K562 (cell line): ENCODE measurements around the gene PGAP3. TPM values are rescaled to one million over a fixed set of nuclear protein-coding genes. Genes with fewer than 3 reads are reported as not detected.
A peak's percentile ranks its signal among the peaks of the same experiment; 100 is the strongest.

Experiments
- ATAC-seq: fragments of 200-7000 bp; cut with Tn5 transposase; 3 replicates; pipeline ENCODE4 v1.9.1; 2020; ENCODE audit warnings: moderate library complexity
- BruUV-seq: library from RNA; stranded (reverse); fragments of 400-500 nt; replicated peaks from 2 replicates; lab custom pipeline; 2021; lab: Mats Ljungman, UMichigan
- CTCF ChIA-PET: fragments of 300-600 bp; formaldehyde crosslinking; extraction: SDS; loops from one replicate; lab custom pipeline; 2021; ENCODE audit warnings: low intra/inter-chr PET ratio; lab: Yijun Ruan, JAX
- POLR2A ChIA-PET: fragments of 300-600, 350-650 bp; sonication (Branson Sonifier 250); formaldehyde crosslinking; extraction: SDS; loops from one replicate; lab custom pipeline; 2021; ENCODE audit warnings: antibody characterized with exemption, inconsistent platforms; lab: Yijun Ruan, JAX
- DNase-seq, 4 experiments: peaks; one replicate each; pipeline versions ENCODE4 v3.0.0 to v3.0.0-alpha.2; 2011 to 2018; ENCODE audit warnings: low spot score in 3 of 4, mixed read lengths in 3 of 4; ENCODE audit errors: extremely low read depth in 1 of 4
- FAIRE-seq: peaks from 2 replicates; lab custom pipeline; 2011; peaks lifted over from hg19 to GRCh38; lab: Jason Lieb, UNC
- H2AFZ ChIP-seq: 2 replicates; pipeline ENCODE4 v1.6.0; 2011; ENCODE audit warnings: low read depth, low read length, control low read depth, inconsistent platforms
- H3K27ac ChIP-seq: fragments of 200-600 bp; 3 replicates; pipeline ENCODE4 v1.8.0; 2011; ENCODE audit warnings: low read depth, mild to moderate bottlenecking, control low read depth, inconsistent platforms, low read length, moderate library complexity, mixed read lengths; ENCODE audit errors: extremely low read depth
- H3K27me3 ChIP-seq, 2 experiments: fragments of 300-600 bp in 1 of 2; 2 replicates in 1 of 2; 3 replicates in 1 of 2; pipeline versions ENCODE4 v1.6.0 to v1.8.0; 2011; ENCODE audit warnings: inconsistent platforms in 2 of 2, low read length in 2 of 2, mild to moderate bottlenecking in 1 of 2, mixed read lengths in 1 of 2, moderate library complexity in 1 of 2; ENCODE audit not compliant: control insufficient read depth in 2 of 2, insufficient read depth in 2 of 2
- H3K36me3 ChIP-seq: fragments of 300-600 bp; 3 replicates; pipeline ENCODE4 v1.8.0; 2011; ENCODE audit warnings: mild to moderate bottlenecking, low read length, inconsistent platforms; ENCODE audit not compliant: control insufficient read depth, insufficient read depth
- H3K4me1 ChIP-seq, 2 experiments: fragments of 200-600 bp in 1 of 2; replicated peaks in 1 of 2; 2 replicates in 1 of 2; 3 replicates in 1 of 2; pipeline versions ENCODE4 v1.5.1 to v1.8.0; 2011; ENCODE audit warnings: inconsistent platforms in 2 of 2, low read length in 2 of 2, mild to moderate bottlenecking in 1 of 2, mixed read lengths in 1 of 2, moderate library complexity in 1 of 2; ENCODE audit not compliant: control insufficient read depth in 2 of 2, insufficient read depth in 2 of 2
- H3K4me2 ChIP-seq: 2 replicates; pipeline ENCODE4 v1.6.1; 2011; ENCODE audit warnings: low read length, control low read depth, inconsistent platforms, mixed read lengths; ENCODE audit not compliant: insufficient read depth
- H3K4me3 ChIP-seq: fragments of 200-600 bp; sonication (generic), shearing (Covaris generic); 2 replicates; pipeline ENCODE4 v1.5.1; 2016; ENCODE audit warnings: control low read depth, inconsistent platforms
- H3K79me2 ChIP-seq: fragments of 200-600 bp; 3 replicates; pipeline ENCODE4 v1.8.0; 2011; ENCODE audit warnings: low read length, inconsistent platforms; ENCODE audit not compliant: control insufficient read depth, insufficient read depth
- H3K9ac ChIP-seq, 2 experiments: 2 replicates each; pipeline versions ENCODE4 v1.6.0 to v1.6.1; 2011; ENCODE audit warnings: low read depth in 2 of 2, low read length in 2 of 2, control low read depth in 1 of 2, inconsistent platforms in 1 of 2, mild to moderate bottlenecking in 1 of 2, mixed read lengths in 1 of 2; ENCODE audit not compliant: insufficient read depth in 1 of 2
- H3K9me1 ChIP-seq: one replicate; pipeline ENCODE4 v1.6.0; 2011; ENCODE audit warnings: inconsistent platforms, mild to moderate bottlenecking, low read length, moderate library complexity; ENCODE audit not compliant: control insufficient read depth, insufficient read depth
- H3K9me3 ChIP-seq: replicated peaks from 2 replicates; pipeline ENCODE4 v1.5.1; 2011; ENCODE audit warnings: low read depth, low read length, inconsistent platforms; ENCODE audit not compliant: control insufficient read depth, insufficient read depth
- H4K20me1 ChIP-seq: replicated peaks from 2 replicates; pipeline ENCODE4 v1.6.1; 2011; ENCODE audit warnings: low read length, inconsistent platforms, mixed read lengths; ENCODE audit not compliant: control insufficient read depth, insufficient read depth
- MED1 ChIP-seq: sonication (generic); formaldehyde crosslinking; IDR thresholded peaks from 2 replicates; pipeline ENCODE4 v1.8.1; 2023; ENCODE audit warnings: missing genetic modification reagents, borderline replicate concordance
- POLR2G ChIP-seq: fragments of 200-400 bp; formaldehyde crosslinking; IDR thresholded peaks from 2 replicates; pipeline ENCODE4 v1.6.1; 2017; ENCODE audit warnings: low read depth, mild to moderate bottlenecking, antibody characterized with exemption, low read length, moderate library complexity
- RBFOX2 ChIP-seq: fragments of 200-400 bp; formaldehyde crosslinking; IDR thresholded peaks from 2 replicates; pipeline ENCODE4 v1.6.1; 2017; ENCODE audit warnings: low read depth, mild to moderate bottlenecking, low read length, moderate library complexity
- RBM25 ChIP-seq: fragments of 200-400 bp; formaldehyde crosslinking; IDR thresholded peaks from 2 replicates; pipeline ENCODE4 v1.6.1; 2018; ENCODE audit warnings: low read length, low read depth, moderate library complexity; ENCODE audit not compliant: severe bottlenecking
- ZNF24 ChIP-seq: fragments of 450-650 bp; IDR thresholded peaks from 2 replicates; pipeline ENCODE4 v1.6.1; 2016
- WGBS: fragments of 100-300 bp; shearing (Covaris generic); methylation state at CpG from one replicate; pipeline ENCODE4 v1.1.6; 2016; ENCODE audit warnings: low coverage, mixed read lengths; ENCODE audit not compliant: insufficient coverage; ENCODE audit errors: missing lambda C conversion rate; 5-methylcytosine and 5-hydroxymethylcytosine counted together
- in situ Hi-C: fragments of 300-500 bp; cut with MboI; formaldehyde crosslinking; loops from 4 replicates; pipeline ENCODE4 v1.15.0; 2018; ENCODE audit warnings: inconsistent platforms, mixed read lengths
- intact Hi-C: fragments of 100-400 bp; cut with micrococcal nuclease; formaldehyde crosslinking; loops from 2 replicates; pipeline ENCODE4 v1.14.2; 2022
- polyA plus RNA-seq, 8 experiments: library from polyadenylated mRNA; depleted of rRNA in 4 of 8; stranded (reverse) in 5 of 8; unstranded in 3 of 8; fragments of >200 nt; fragmentation: Nextera tagmentation in 2 of 8; fragmentation: Illumina TruSeq in 1 of 8; extraction: Ambion mirVana in 2 of 8; extraction: Trizol in 1 of 8; gene quantifications; 2 replicates each; pipeline versions ENCODE4 v1.2.1 to v1.2.3, GENCODE V29; 2011 to 2014; ENCODE audit warnings: inconsistent platforms in 1 of 8, missing spikeins in 1 of 8
- total RNA-seq, 7 experiments: library from RNA; depleted of rRNA in 6 of 7; stranded (reverse); fragments of >200 nt in 6 of 7; fragmentation: Illumina TruSeq in 2 of 7; extraction: Trizol in 2 of 7; gene quantifications; 2 replicates each; pipeline versions ENCODE4 v1.2.1 to v1.2.3, GENCODE V29; 2011 to 2021; ENCODE audit warnings: low replicate concordance in 1 of 7

Gene PGAP3
- total and polyA plus RNA-seq, 9 of the 15 experiments (the other 6 are each of a cell fraction or from before 2014, with no cell fraction given): 0.38 to 9.4 (median 4.5) TPM

GRCh38 chr17:39669897-39670735 lies 17.7 kb downstream of the PGAP3 start:
- intact Hi-C loops: loop anchor here (5.0 kb wide), 1 partner anchor 82 kb away; no protein-coding TSS in a partner anchor
- TF ChIP-seq MED1 (CRISPR knock-in tag) (no peak), POLR2G (peak; percentile 53; the same call in 1 of the 2 replicates), ZNF24 (0 out of 2 replicates have a peak, but pooled peaks have one; percentile 41), RBFOX2 (peak; percentile 43; the same call in 1 of the 2 replicates), RBM25 (no peak)
- TF ChIP-seq, all 486 proteins: peak for 3
- CTCF ChIA-PET: interaction anchor here (1.4 to 8.3 kb wide), 2 partner anchors 48 to 84 kb away, joined by 6 to 131 read pairs; no protein-coding TSS in a partner anchor
- Histone ChIP-seq H3K36me3 (0 out of 3 replicates have a peak, but pooled peaks cover 2% of the 10 kb centered on the region), H3K27ac (no peak overlapping the region), H2AFZ (no peak overlapping the region), H3K4me3 (no peak overlapping the region), H4K20me1 (no peaks in the 10 kb centered on the region; the same call in 1 of the 2 replicates), H3K4me1 (peaks cover 32 to 93% of the 10 kb centered on the region in 2 experiments), H3K4me2 (no peak overlapping the region), H3K9ac (peak overlapping the region in 1 of 2 experiments; percentile 84; a peak in 2 of 4 replicates), H3K9me1 (no peaks in the 10 kb centered on the region), H3K79me2 (peaks cover 13% of the 10 kb centered on the region; the same call in 2 of the 3 replicates), H3K9me3 (no peaks in the 10 kb centered on the region), H3K27me3 (no peaks in the 10 kb centered on the region)
- ATAC-seq (no peak), DNase-seq (no peak), FAIRE-seq (no peak)
- 96% methylated on average over 20 of the region's 23 CpGs for WGBS
- POLR2A ChIA-PET: interaction anchor here (0.8 to 4.0 kb wide), 8 partner anchors 10 to 86 kb away, joined by 3 to 16 read pairs (median 5); partner anchors contain the start of genes PGAP3 and STARD3
- in situ Hi-C loops: loop anchor here (5.0 kb wide), 1 partner anchor 48 kb away; no protein-coding TSS in a partner anchor
- no TSS peak for BruUV-seq
